ENCODE results near the gene PARN. TPM values are rescaled to one million over a fixed set of nuclear protein-coding genes. Genes with fewer than 3 reads are reported as not detected.

PARN gene
- total RNA-seq, 1 experiment from 2014 or later, result 56.2 TPM

DNA sequence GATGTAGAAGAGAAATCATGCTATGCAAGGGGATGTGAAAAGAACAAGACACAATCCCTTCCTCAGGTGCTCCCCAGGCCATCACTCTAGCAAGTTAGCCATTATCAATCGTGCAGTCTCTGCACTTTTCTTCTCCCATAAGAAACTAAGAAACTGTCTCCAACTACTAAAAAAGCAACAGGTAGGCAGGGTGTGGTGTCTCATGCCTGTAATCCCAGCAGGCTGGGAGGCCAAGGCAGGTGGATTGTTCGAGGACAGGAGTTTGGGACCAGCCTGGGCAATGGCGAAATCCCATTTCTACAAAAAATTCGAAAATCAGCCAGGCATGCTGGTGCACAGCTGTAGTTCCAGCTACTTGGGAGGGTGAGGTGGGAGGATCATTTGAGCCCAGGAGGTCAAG lies 13.8 kb downstream of the PARN start:
- no peak overlapping the region for H3K14ac ChIP-seq (ENCODE audit: insufficient read depth, low read length)
- H4K91ac ChIP-seq (ENCODE audit: insufficient read length, low read depth, low read length), result no peak overlapping the region
- H3K23ac ChIP-seq (ENCODE audit: insufficient read length, low read depth, low read length), result no peak overlapping the region
- H3K4me1 Mint-ChIP-seq, result no peaks in the 10 kb centered on the region
- no peak overlapping the region for H2AK5ac ChIP-seq (ENCODE audit: insufficient read length, low read length)
- DNase-seq, result no peak
- no peak overlapping the region for H3K4ac ChIP-seq (ENCODE audit: low read depth, low read length)
- no peak overlapping the region for H2BK12ac ChIP-seq (ENCODE audit: insufficient read length, low read depth, low read length)
- no peak overlapping the region for H3K27ac ChIP-seq (ENCODE audit: insufficient read length, low read depth, low read length)
- no peaks in the 10 kb centered on the region for H3K79me2 ChIP-seq (ENCODE audit: insufficient read depth, low read length)
- no peak overlapping the region for H2BK15ac ChIP-seq (ENCODE audit: low read depth, low read length)
- H3K18ac ChIP-seq (ENCODE audit: insufficient read length, low read depth, low read length), result no peak overlapping the region
- H3K27me3 Mint-ChIP-seq (ENCODE audit: low read depth), result no peaks in the 10 kb centered on the region
- H4K8ac ChIP-seq (replicated peaks; ENCODE audit: insufficient read length, low read depth, low read length), result no peak overlapping the region
- H3K4me3 Mint-ChIP-seq, result no peak overlapping the region
- no peak overlapping the region for H2BK5ac ChIP-seq (ENCODE audit: insufficient read length, low read length)
- TF ChIP-seq, protein P1, sequence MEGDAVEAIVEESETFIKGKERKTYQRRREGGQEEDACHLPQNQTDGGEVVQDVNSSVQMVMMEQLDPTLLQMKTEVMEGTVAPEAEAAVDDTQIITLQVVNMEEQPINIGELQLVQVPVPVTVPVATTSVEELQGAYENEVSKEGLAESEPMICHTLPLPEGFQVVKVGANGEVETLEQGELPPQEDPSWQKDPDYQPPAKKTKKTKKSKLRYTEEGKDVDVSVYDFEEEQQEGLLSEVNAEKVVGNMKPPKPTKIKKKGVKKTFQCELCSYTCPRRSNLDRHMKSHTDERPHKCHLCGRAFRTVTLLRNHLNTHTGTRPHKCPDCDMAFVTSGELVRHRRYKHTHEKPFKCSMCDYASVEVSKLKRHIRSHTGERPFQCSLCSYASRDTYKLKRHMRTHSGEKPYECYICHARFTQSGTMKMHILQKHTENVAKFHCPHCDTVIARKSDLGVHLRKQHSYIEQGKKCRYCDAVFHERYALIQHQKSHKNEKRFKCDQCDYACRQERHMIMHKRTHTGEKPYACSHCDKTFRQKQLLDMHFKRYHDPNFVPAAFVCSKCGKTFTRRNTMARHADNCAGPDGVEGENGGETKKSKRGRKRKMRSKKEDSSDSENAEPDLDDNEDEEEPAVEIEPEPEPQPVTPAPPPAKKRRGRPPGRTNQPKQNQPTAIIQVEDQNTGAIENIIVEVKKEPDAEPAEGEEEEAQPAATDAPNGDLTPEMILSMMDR (conservative IDR thresholded peaks at IDR 0.05), result no peak
- H2AFZ ChIP-seq (ENCODE audit: low read length), result no peak overlapping the region
- H3K9ac ChIP-seq (ENCODE audit: extremely low read depth, insufficient read length, low read length), result no peak overlapping the region
- H4K20me1 ChIP-seq (ENCODE audit: control insufficient read depth, insufficient read depth, insufficient read length), result no peaks in the 10 kb centered on the region
- H3K27ac Mint-ChIP-seq, result no peak overlapping the region; a peak in 1 of 7 replicates
- H3K9me3 ChIP-seq (ENCODE audit: control insufficient read depth, low read depth, low read length), result no peaks in the 10 kb centered on the region
- no peaks in the 10 kb centered on the region for H3K79me1 ChIP-seq (ENCODE audit: insufficient read depth, low read depth, low read length, poor library complexity, severe bottlenecking)
- H3K9me3 Mint-ChIP-seq, result no peaks in the 10 kb centered on the region
- WGBS (ENCODE audit: extremely low coverage, insufficient read length, low lambda C conversion rate), result no CpG with 5 or more reads among the region's 4 CpGs
- H3K27me3 ChIP-seq (ENCODE audit: insufficient read depth, low read length), result no peaks in the 10 kb centered on the region
- no peak overlapping the region for H2BK120ac ChIP-seq (ENCODE audit: low read depth, low read length, poor library complexity, severe bottlenecking)
- H3T11ph ChIP-seq (ENCODE audit: low read length), result no peak overlapping the region
- no peaks in the 10 kb centered on the region for H3K4me1 ChIP-seq (ENCODE audit: insufficient read depth, low read length)
- no peak overlapping the region for H3K4me2 ChIP-seq (ENCODE audit: insufficient read depth, insufficient read length, low read length)
- no peak overlapping the region for H4K5ac ChIP-seq (ENCODE audit: insufficient read length, low read depth, low read length)
- no peak overlapping the region for H3K56ac ChIP-seq (ENCODE audit: insufficient read length, low read depth, low read length)
- H2BK20ac ChIP-seq (ENCODE audit: low read depth, low read length, poor library complexity, severe bottlenecking), result no peak overlapping the region
- no peaks in the 10 kb centered on the region for H3K23me2 ChIP-seq (ENCODE audit: insufficient read length, low read depth, low read length, poor library complexity, severe bottlenecking)
- H3K36me3 Mint-ChIP-seq (ENCODE audit: insufficient read depth in 1 of 3, low read depth in 3 of 3), result peaks cover 22 to 80% (median 56%) of the 10 kb centered on the region in 3 experiments; a peak in 6 of 7 replicates
